PC-3 (cell line): ENCODE measurements around the gene TCERG1L. TPM values are rescaled to one million over a fixed set of nuclear protein-coding genes. Genes with fewer than 3 reads are reported as not detected.

Experiments used
- ATAC-seq: fragments of 200-7000 bp; cut with Tn5 transposase; 2 replicates; pipeline ENCODE4 v1.9.1; 2020; ENCODE audit warnings: mild to moderate bottlenecking, moderate library complexity
- BruUV-seq: library from RNA; stranded (reverse); fragments of 400-500 nt; replicated peaks from 2 replicates; lab custom pipeline; 2021; lab: Mats Ljungman, UMichigan
- CTCF ChIA-PET: fragments of 300-600 bp; sonication (Branson Sonifier 250); formaldehyde crosslinking; loops from one replicate; lab custom pipeline; 2022; ENCODE audit warnings: antibody characterized with exemption; lab: Charles Lee
- POLR2A ChIA-PET: fragments of 300-600 bp; sonication (Branson Sonifier 250); formaldehyde crosslinking; loops from one replicate; lab custom pipeline; 2022; ENCODE audit warnings: antibody characterized with exemption; ENCODE audit not compliant: unreplicated experiment; lab: Charles Lee
- DNase-seq: peaks from one replicate; pipeline ENCODE4 v3.0.0-alpha.2; 2015
- H2AFZ ChIP-seq: fragments of 300-600 bp; sonication (generic); 2 replicates; pipeline ENCODE4 v1.6.0; 2016; ENCODE audit warnings: antibody characterized with exemption, low read length
- H3F3A ChIP-seq: fragments of 300-600 bp; sonication (generic); one replicate; pipeline ENCODE4 v1.6.0; 2017; ENCODE audit warnings: antibody characterized with exemption, low read length, control low read depth, mild to moderate bottlenecking; ENCODE audit not compliant: unreplicated experiment
- H3K27ac ChIP-seq: fragments of 300-600 bp; sonication (generic); 2 replicates; pipeline ENCODE4 v1.5.1; 2016; ENCODE audit warnings: mild to moderate bottlenecking, low read length
- H3K27me3 ChIP-seq: fragments of 300-600 bp; sonication (generic); 2 replicates; pipeline ENCODE4 v1.6.1; 2016; ENCODE audit warnings: low read length, mixed read lengths
- H3K36me3 ChIP-seq: fragments of 300-600 bp; sonication (generic); 2 replicates; pipeline ENCODE4 v1.6.1; 2016; ENCODE audit warnings: low read depth, mixed run types, low read length, mixed read lengths
- H3K4me1 ChIP-seq: fragments of 300-600 bp; sonication (generic); 2 replicates; pipeline ENCODE4 v1.5.1; 2016; ENCODE audit warnings: low read length; ENCODE audit not compliant: insufficient read depth
- H3K4me2 ChIP-seq: fragments of 300-600 bp; sonication (generic); 2 replicates; pipeline ENCODE4 v1.6.0; 2016; ENCODE audit warnings: low read length
- H3K4me3 ChIP-seq: fragments of 300-600 bp; sonication (generic); 2 replicates; pipeline ENCODE4 v1.5.1; 2016; ENCODE audit warnings: mild to moderate bottlenecking, low read length, mixed read lengths
- H3K79me2 ChIP-seq: fragments of 300-600 bp; sonication (generic); 2 replicates; pipeline ENCODE4 v1.6.1; 2017; ENCODE audit warnings: low read length, mixed read lengths
- H3K9ac ChIP-seq: fragments of 300-600 bp; sonication (generic); 2 replicates; pipeline ENCODE4 v1.6.0; 2016; ENCODE audit warnings: mild to moderate bottlenecking, low read length
- H3K9me2 ChIP-seq: fragments of 300-600 bp; sonication (generic); replicated peaks from 2 replicates; pipeline ENCODE4 v1.6.1; 2016; ENCODE audit warnings: mixed run types, low read length, mixed read lengths
- H3K9me3 ChIP-seq: fragments of 300-600 bp; sonication (generic); 2 replicates; pipeline ENCODE4 v1.6.1; 2016; ENCODE audit warnings: low read length, mixed read lengths
- H4K20me1 ChIP-seq: fragments of 300-600 bp; sonication (generic); 2 replicates; pipeline ENCODE4 v1.6.1; 2016; ENCODE audit warnings: low read length, mixed read lengths
- EZH2 ChIP-seq: fragments of 300-600 bp; sonication (generic); IDR thresholded peaks from one replicate; pipeline ENCODE4 v1.6.1; 2017; ENCODE audit warnings: antibody characterized with exemption, mild to moderate bottlenecking, low read length; ENCODE audit not compliant: unreplicated experiment
- EZH2phosphoT487 ChIP-seq: fragments of 300-600 bp; sonication (generic); IDR thresholded peaks from 2 replicates; pipeline ENCODE4 v1.6.1; 2018; ENCODE audit warnings: mild to moderate bottlenecking, antibody characterized with exemption, low read length, borderline replicate concordance
- intact Hi-C: fragments of 100-400 bp; cut with micrococcal nuclease; formaldehyde crosslinking; loops from 2 replicates; pipeline ENCODE4 v1.9.0; 2023
- total RNA-seq: library from RNA; depleted of rRNA; stranded (reverse); fragments of >200 nt; gene quantifications from 2 replicates; pipeline ENCODE4 v1.2.3, GENCODE V29; 2014
- TF ChIP-seq, protein P1 (sequence below): fragments of 300-600 bp; sonication (generic); conservative IDR thresholded peaks from 2 replicates; pipeline ENCODE4 v1.5.1; 2017; ENCODE audit warnings: antibody characterized with exemption, low read depth, mild to moderate bottlenecking, low read length

The TCERG1L gene
- total RNA-seq, 1 experiment from 2014 or later, result not detected

DNA sequence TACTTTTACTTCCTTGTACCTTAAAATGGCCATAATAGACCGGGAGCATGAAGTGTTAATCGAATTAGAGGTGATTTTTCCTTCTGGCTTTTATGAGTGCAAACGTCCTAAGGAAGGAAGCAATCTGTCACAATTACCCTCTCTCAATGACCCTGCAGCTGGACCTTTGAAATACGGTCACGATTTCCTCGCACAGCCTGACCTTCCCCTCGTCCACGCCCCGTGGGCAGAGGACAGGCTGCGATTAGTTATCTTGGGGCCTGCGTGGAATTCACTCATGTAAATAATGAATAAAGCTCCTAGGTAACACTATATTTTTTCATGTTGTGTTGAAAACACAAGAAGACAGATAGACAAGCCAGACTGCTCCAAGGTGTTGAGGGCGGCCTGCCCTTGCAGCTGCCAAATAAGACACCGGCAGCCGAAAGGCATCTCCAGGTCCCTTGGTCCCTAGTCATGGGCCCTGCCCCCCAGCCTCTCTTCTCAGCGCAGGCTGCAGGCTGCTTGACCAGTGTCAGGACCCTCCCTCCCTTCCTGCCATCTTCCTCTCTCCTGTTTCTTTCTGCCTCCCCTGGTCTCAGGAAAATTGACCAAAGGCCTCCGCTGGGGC, 199.9 kb downstream of the TCERG1L start:
- no peaks in the 10 kb centered on the region for H3K27me3 ChIP-seq
- ATAC-seq, result no peak
- H3K4me3 ChIP-seq, result no peak overlapping the region
- no peak overlapping the region for H3K27ac ChIP-seq
- no peak overlapping the region for H3K4me2 ChIP-seq
- no peaks in the 10 kb centered on the region for H3K9me3 ChIP-seq
- intact Hi-C loops, result no loop called here
- H4K20me1 ChIP-seq, result no peaks in the 10 kb centered on the region
- no peak overlapping the region for H3K9ac ChIP-seq
- no peaks in the 10 kb centered on the region for H3F3A ChIP-seq
- H3K79me2 ChIP-seq, result no peaks in the 10 kb centered on the region
- no peak overlapping the region for H2AFZ ChIP-seq
- no peak for DNase-seq
- no peaks in the 10 kb centered on the region for H3K4me1 ChIP-seq
- H3K9me2 ChIP-seq, result no peaks in the 10 kb centered on the region
- TF ChIP-seq EZH2phosphoT487 (no peak), EZH2 (no peak)
- TF ChIP-seq, protein P1, sequence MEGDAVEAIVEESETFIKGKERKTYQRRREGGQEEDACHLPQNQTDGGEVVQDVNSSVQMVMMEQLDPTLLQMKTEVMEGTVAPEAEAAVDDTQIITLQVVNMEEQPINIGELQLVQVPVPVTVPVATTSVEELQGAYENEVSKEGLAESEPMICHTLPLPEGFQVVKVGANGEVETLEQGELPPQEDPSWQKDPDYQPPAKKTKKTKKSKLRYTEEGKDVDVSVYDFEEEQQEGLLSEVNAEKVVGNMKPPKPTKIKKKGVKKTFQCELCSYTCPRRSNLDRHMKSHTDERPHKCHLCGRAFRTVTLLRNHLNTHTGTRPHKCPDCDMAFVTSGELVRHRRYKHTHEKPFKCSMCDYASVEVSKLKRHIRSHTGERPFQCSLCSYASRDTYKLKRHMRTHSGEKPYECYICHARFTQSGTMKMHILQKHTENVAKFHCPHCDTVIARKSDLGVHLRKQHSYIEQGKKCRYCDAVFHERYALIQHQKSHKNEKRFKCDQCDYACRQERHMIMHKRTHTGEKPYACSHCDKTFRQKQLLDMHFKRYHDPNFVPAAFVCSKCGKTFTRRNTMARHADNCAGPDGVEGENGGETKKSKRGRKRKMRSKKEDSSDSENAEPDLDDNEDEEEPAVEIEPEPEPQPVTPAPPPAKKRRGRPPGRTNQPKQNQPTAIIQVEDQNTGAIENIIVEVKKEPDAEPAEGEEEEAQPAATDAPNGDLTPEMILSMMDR, result no peak
- POLR2A ChIA-PET, result no interaction called here
- H3K36me3 ChIP-seq, result no peaks in the 10 kb centered on the region
- CTCF ChIA-PET, result no interaction called here
- no TSS peak for BruUV-seq

- no TSS peak for BruUV-seq
- intact Hi-C loops, result no loop called here
- Histone ChIP-seq H3K4me3 (no peak overlapping the region), H2AFZ (no peak overlapping the region), H3K9ac (no peak overlapping the region), H3F3A (no peaks in the 10 kb centered on the region), H3K79me2 (no peaks in the 10 kb centered on the region), H3K27ac (no peak overlapping the region), H3K27me3 (no peaks in the 10 kb centered on the region), H3K36me3 (no peaks in the 10 kb centered on the region), H4K20me1 (no peaks in the 10 kb centered on the region), H3K9me3 (no peaks in the 10 kb centered on the region), H3K9me2 (no peaks in the 10 kb centered on the region), H3K4me2 (no peak overlapping the region), H3K4me1 (no peaks in the 10 kb centered on the region)
- ATAC-seq (no peak), DNase-seq (no peak)
- ChIA-PET CTCF (no interaction called here), POLR2A (no interaction called here)
- TF ChIP-seq, protein P1, result no peak
- no peak for TF ChIP-seq EZH2phosphoT487
- TF ChIP-seq EZH2, result no peak
Measured at GRCh38 chr10:131111007-131111406, 200.5 kb downstream of the TCERG1L start.

DNA sequence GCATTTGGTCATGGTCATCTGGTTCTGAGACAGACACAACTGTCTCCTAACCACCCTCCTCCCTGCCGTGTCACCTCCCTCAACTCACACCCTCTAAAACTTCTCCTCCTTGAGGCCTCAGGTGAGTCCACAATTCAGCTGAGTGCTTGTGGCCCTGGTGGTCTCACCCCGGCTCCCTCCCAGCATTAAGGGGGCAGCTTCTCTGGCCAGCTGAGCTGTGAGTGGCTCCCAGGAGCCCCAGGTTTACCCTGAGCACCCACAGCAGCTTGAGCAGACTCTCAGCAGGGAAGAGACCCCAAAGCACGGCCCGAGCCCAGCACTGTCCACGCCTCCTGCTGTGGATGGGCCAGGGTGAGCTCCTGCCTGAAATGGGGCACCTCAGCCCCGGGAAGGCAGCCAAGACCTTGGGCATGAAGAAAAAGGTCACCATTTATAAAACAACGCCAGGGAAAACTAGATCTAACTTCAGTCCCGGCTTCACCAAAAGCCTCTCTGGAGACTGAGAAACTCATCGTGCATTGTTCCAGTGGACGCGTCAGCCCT, 201.2 kb downstream of the TCERG1L start:
- no peaks in the 10 kb centered on the region for H3K9me2 ChIP-seq
- no peaks in the 10 kb centered on the region for H3K9me3 ChIP-seq
- H3K4me1 ChIP-seq, result no peaks in the 10 kb centered on the region
- H3K9ac ChIP-seq, result no peak overlapping the region
- DNase-seq, result no peak
- intact Hi-C loops, result no loop called here
- no peaks in the 10 kb centered on the region for H4K20me1 ChIP-seq
- ATAC-seq, result no peak
- H2AFZ ChIP-seq, result no peak overlapping the region
- H3K36me3 ChIP-seq, result no peaks in the 10 kb centered on the region
- H3F3A ChIP-seq, result no peaks in the 10 kb centered on the region
- POLR2A ChIA-PET, result interaction anchor here (0.6 kb wide), 1 partner anchor 1093 kb away, joined by 3 read pairs; no protein-coding TSS in a partner anchor
- CTCF ChIA-PET, result no interaction called here
- H3K79me2 ChIP-seq, result no peaks in the 10 kb centered on the region
- H3K27ac ChIP-seq, result no peak overlapping the region
- no peak overlapping the region for H3K4me3 ChIP-seq
- no peak overlapping the region for H3K4me2 ChIP-seq
- no peaks in the 10 kb centered on the region for H3K27me3 ChIP-seq
- TF ChIP-seq EZH2phosphoT487 (no peak), EZH2 (no peak)
- TF ChIP-seq, protein P1, result no peak
- no TSS peak for BruUV-seq
